GM21526 (cell line): Measurements from ENCODE around the gene PHLDA3.
"Not testable (repeated sequence)": the region's sequence is repeated elsewhere in the genome, so short reads cannot be mapped to it uniquely, and the experiment has no call there.

Source experiments
- ATAC-seq: cut with Tn5 transposase; IDR thresholded peaks from one replicate; pipeline ENCODE4 v1.9.1; 2021; ENCODE audit warnings: moderate library complexity; ENCODE audit not compliant: unreplicated experiment, low FRiP score

The PHLDA3 gene

GRCh38 chr1:201504179-201504631, 35.2 kb upstream of the PHLDA3 start:
- no peak for ATAC-seq

DNA sequence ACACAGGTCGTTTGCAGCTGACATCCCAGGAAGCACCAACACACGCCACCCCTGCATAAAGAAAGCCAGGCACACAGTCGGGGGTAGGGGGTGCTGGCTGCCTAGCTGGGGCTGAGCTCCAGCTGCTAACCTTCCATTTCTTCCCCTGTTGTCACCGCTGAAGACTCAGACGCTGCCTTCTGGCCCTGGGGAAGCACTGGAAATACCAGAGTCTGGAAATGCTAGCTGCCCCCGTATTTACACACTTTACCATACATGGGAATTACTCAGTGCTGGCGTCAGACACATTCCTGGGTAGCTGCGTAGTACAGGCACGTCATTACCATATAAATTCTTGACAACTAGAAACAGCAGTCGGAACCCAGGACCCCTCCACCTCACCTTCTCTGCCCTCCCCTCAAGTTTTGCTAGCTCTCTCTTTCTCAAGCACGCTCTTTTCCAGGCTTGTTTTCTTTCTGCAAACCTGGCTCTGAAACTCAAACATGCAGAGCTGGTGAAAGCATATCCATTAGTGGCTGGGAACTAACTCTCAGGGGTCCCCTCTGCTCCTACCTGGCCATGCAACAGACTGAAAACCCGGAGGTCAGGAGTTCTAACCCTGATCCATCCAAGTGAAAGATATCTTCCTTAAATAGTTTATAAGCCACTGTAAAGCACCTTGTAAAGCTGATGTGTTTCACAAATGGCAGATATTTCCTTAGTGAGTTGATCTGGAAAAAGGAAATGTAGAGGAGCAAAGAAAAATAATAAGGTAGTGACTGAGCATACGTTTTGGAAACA, 34.6 kb upstream of the PHLDA3 start:
- no peak for ATAC-seq

DNA sequence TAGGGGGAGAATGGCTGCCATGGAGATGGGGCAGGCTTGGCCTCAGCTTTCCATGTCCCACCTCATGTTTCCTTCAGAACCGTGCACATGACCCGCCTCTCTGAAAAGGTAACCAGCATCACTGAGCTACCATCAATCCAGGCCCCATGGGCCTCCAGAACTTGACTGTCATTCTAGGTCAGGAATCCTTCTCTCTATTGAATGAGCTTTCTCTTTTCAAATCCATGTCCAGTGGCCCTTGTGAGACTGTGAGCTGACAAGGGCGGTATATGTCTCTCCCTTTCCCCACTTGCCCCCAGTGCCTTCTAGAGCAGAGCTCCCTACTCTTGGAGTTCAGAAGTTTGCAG, 33.5 kb upstream of the PHLDA3 start:
- ATAC-seq = no peak

- no peak for ATAC-seq
Measured at GRCh38 chr1:201501812-201502510, 33.0 kb upstream of the PHLDA3 start.

- ATAC-seq = no peak
Measured at GRCh38 chr1:201501144-201501543, 32.2 kb upstream of the PHLDA3 start.

- no peak for ATAC-seq
Measured at GRCh38 chr1:201500670-201501120, 31.7 kb upstream of the PHLDA3 start.

DNA sequence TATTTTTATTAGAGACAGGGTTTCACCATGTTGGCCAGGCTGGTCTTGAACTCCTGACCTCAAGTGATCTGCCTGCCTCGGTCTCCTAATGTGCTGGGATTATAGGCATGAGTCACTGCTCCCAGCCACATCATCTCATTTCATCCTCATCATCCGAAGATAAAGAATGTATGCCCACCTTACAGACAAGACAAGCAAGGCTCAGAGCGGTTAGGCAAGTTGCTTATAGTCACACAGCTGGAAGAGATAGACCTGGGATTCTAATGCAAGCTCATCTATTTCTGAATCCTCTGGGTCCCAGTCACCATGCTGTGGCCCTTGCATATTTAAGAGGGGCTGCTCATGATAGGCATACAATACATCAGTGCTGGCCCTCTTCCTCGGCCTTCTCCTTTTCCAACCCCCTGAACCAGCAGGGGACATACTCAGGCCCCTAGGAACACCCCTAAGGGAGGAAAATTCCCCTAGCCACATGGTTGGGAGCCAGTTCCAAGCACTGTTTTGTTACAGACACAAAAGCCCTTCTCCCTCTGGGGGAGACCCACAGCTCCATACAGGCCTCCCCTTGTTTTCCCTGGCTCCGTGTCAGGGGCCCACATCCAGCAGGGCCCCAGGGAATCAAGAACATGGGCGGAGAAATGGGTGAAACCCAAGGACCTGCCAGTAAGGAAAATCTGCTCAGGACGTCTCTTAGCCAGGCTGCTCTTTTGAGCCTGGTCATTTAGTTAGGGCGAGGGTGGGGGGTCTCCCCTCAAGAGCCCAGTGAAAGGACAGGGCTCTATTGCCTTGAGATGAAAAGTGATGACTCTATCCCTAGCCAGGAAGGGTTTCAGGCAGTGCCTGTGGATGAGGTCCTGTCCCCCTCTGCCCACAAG, 31.0 kb upstream of the PHLDA3 start:
- ATAC-seq = no peak

GRCh38 chr1:201499191-201499590, 30.2 kb upstream of the PHLDA3 start:
- ATAC-seq = no peak

DNA sequence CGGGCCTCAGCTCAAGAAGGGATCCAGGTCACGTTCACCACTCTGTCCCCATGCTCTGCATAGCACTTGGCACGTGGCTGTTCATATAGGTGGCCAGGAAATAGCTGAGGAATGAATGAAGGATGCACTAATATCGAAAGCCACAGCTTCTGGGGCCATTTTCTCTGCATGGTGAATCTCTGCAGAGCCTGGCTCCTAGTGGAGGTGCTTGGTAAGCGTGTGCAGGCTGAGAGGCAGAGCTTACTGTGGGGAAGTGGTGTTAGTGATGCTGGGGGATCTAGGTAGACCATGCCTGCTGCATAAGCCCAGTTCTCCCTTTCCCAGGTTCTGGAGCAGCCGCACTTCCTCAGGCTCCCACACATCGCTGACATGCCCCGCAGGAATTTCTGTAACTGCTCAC, 29.6 kb upstream of the PHLDA3 start:
- ATAC-seq = no peak

DNA sequence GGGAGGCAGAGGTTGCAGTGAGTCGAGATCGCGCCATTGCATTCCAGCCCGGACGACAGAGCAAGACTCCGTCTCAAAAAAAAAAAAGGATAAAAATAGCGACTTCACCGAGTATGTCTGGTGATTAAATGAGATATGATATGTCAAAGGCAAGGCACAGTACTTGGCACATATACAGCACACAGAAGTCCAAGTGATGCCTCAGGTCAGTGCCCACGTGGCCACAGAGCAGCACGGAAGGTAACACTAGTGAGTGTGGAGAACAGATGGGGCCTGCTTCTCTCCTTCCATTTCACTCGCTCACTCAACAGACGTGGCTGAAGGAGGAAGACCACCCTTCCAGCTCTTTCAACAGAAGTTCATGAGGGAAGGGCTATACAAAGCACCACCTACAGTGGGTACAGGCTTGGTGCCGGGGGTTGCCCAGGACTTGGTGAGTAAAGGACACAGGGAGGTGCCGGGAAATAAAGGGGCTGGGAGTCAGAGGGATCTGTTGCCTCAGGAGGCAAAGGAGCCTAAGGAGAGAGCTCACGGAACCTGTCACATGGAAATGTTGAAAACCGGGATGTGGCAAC, 29.0 kb upstream of the PHLDA3 start:
- no peak for ATAC-seq

DNA sequence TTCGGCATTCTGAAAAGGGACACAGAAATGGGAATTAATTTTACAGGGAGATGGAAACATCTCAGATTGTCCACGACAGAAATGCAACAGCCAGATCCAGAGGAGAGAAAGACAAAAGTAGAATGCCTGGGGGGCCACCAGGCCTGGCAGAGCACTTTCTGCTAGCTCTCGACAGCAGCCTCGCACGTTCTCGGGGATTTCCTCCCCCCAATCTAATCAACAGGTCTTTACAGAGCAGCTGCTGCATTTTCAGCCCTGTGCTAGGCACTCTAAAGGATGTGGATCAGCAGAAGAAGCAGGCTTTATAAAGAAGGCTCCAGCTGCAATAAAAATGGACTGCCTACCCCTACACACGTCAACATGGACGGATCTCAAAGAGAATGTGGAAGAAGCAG, 27.3 kb upstream of the PHLDA3 start:
- ATAC-seq = no peak

- ATAC-seq = no peak
Measured at GRCh38 chr1:201495551-201496295, 26.7 kb upstream of the PHLDA3 start.

- no peak for ATAC-seq
Measured at GRCh38 chr1:201493757-201494617, 25.0 kb upstream of the PHLDA3 start.

- ATAC-seq = not testable (repeated sequence)
Measured at GRCh38 chr1:201493026-201493656, 24.2 kb upstream of the PHLDA3 start.

DNA sequence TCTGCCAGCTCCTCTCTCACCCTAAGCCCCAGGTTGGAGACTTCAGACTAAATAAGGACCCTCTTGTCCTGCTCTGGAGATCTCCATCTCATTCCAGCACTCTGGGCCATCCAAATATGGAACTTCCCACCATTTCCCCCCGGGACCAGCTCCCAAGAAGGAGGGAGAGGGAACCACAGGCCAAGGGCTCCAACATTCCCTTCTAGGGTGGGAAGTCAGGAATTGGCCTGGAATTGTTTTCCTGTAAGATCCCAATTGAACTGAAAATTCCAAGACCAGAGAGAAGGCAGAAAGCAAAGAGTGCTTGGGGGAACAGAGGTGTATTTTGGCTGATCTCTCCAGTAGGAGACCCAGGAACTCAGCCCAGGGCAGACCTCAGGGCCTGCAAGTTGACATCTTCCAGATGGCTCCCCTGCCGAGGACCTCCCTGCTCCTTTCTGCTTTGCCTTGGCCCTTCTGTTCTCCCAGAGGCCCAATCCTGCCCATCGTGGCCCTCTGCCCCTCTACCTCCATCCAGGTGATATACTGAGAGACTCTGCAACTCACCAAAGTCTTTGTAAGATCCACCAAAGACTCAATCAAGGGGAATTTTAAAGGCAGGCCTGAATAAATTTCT, 23.0 kb upstream of the PHLDA3 start:
- no peak for ATAC-seq

- no peak for ATAC-seq
Measured at GRCh38 chr1:201490708-201491131, 21.7 kb upstream of the PHLDA3 start.

DNA sequence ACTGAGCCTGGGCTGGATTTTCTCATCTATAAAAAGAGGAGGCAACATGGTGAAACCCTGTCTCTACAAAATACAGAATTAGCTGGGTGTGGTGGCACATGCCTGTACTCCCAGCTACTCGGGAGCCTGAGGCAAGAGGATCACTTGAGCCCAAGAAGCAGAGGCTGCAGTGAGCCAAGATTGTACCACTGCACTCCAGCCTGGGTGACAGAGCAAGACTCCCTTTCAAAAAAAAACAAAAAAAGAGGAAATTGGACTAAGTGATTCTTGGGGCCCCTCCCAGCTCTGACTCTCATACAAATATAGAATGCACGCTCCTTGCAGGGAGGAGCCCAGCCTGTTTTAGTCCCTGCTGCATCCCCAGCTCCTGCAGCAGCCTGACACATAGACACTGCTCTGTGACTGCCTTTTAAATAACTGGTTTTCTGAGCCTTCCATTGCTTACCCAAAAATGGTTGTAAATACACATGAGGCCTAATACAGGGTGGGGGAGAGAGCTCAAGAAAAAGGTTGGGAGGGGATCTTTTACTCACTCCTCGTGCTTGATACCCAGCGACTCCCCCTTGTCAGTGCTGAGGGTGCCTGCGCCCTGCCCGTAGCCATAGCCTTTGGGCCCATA, 20.8 kb upstream of the PHLDA3 start:
- no peak for ATAC-seq
